GM12874 (cell line): ENCODE results near the gene GRAMD1A.

Experiments used
- TF ChIP-seq, protein P1 (sequence below): IDR thresholded peaks from 2 replicates; pipeline ENCODE4 v1.5.1; 2011; ENCODE audit warnings: low read depth, mild to moderate bottlenecking, control low read depth, low read length, moderate library complexity; ENCODE audit not compliant: insufficient read depth

The GRAMD1A gene

DNA sequence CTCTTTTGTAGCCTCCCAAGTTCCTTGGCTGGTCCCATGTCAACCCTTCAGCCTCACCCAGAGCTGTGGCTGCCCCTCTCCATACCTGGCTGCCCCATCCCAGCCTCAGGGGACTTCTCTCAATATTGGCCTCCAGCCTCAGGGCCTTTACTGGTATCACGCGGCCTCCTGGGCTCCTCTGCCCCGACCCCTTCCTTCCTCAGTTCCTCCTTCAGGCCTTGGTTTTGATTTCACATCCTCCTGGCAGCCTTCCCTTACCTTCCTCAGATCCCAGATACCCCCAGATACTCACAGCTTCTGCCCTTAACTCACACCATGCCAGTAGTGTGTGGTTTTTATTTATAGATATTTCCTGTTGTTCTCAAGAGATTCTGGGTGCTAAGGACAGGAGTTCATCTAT, 17.4 kb downstream of the GRAMD1A start:
- TF ChIP-seq, protein P1, sequence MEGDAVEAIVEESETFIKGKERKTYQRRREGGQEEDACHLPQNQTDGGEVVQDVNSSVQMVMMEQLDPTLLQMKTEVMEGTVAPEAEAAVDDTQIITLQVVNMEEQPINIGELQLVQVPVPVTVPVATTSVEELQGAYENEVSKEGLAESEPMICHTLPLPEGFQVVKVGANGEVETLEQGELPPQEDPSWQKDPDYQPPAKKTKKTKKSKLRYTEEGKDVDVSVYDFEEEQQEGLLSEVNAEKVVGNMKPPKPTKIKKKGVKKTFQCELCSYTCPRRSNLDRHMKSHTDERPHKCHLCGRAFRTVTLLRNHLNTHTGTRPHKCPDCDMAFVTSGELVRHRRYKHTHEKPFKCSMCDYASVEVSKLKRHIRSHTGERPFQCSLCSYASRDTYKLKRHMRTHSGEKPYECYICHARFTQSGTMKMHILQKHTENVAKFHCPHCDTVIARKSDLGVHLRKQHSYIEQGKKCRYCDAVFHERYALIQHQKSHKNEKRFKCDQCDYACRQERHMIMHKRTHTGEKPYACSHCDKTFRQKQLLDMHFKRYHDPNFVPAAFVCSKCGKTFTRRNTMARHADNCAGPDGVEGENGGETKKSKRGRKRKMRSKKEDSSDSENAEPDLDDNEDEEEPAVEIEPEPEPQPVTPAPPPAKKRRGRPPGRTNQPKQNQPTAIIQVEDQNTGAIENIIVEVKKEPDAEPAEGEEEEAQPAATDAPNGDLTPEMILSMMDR = no peak

DNA sequence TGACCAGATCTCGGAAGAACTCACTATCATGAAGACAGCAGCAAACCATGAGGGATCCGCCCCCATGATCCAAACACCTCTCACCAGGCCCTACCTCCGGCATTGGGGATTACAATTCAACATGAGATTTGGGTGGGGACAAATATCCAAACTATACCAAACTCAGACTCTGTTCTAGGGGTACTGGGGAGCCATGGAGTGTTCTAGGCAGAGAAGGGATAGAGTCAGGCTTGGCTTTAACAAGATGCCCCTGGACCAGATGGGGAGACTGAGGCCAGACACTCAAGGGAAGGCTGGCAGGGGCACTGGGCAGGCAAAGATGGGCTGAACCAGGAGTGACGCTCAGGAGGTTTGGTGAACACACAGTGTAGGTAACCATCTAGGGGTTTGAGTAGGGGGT, 18.3 kb downstream of the GRAMD1A start:
- TF ChIP-seq, protein P1 = no peak

DNA sequence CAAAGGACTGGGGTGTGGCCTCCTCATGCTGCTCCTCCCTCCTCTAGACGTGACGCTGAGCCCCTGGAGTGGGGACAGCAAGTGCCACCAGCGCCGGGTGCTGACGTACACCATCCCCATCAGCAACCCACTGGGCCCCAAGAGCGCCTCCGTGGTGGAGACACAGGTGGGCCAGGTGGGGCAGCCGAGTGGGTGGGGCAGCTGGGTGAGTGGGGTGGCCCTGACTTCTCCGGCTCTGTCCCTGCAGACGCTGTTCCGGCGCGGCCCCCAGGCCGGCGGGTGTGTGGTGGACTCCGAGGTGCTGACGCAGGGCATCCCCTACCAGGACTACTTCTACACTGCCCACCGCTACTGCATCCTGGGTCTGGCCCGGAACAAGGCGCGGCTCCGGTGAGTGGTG, 19.0 kb downstream of the GRAMD1A start:
- TF ChIP-seq, protein P1 = no peak

DNA sequence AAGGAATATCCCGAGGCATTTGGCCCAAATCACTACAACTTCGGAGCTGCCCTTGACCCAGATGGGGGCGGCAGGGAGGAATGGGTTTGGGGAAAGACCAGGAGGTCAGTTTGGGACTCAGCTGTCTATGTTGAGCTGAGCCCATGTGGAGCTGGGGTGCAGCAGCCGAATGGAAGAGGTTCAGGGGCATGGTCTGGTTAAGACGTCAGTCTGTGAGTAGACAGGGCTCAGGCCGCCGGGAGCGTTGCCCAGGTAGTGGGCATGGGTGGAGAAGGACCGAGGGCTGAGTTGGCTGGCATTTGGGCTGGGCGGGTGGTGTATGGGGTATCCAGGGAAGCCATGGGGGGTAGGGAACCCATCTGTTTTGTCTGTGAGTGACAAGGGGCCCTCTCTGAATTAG, 20.9 kb downstream of the GRAMD1A start:
- TF ChIP-seq, protein P1 = no peak

DNA sequence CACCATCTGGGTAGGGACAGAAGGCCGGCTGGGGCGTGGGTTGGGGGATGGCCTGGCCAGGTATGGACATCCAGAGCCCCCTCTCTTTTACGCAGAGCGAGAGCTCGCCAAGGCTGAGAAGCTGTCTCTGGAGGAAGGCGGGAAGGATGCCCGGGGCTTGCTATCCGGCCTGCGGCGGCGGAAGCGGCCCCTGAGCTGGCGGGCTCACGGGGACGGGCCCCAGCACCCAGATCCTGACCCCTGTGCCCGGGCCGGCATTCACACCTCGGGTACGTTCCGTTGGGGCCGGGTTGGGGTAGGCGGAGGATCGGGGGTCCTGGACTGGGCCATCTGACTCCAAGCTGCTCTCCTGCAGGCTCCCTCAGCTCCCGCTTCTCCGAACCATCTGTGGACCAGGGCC, 21.5 kb downstream of the GRAMD1A start:
- TF ChIP-seq, protein P1 = no peak

DNA sequence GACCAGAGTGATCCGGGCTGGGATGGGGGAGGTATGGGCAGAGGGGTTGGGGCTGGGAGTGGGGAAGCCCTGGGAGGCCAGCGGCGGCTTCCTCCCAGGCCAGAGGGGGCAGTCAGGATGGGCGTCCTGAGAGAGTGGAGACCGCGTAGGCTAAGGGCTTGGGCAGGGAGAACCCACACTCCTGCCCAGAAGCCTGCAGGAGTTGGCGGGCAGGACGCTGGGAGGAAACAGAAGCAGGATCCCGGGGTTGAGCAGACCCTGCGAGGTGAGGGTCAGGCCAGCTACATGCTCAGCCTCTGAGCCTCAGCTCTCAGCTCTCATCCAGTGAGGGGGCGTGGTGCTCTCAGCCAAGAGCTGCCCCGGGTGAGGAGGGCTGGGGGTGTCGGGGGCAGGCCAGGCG, 22.3 kb downstream of the GRAMD1A start:
- TF ChIP-seq, protein P1 = no peak

DNA sequence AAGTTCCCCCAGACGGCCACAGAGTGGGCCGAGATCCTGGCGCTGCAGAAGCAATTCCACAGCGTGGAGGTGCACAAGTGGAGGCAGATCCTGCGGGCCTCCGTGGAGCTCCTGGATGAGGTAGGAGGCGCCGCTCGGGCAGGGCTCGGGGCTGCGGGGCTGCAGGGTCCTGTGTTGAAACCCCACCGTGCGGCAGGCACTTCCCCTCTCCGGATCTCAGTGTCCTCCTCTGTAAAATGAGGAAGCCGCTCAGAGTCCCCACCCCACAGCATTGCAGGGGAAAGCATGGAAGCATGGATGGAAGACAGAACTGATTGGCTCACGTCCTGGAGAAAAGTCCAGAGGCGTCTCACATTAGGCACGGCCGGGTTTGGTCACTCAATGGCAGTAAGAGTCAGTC, 23.3 kb downstream of the GRAMD1A start:
- TF ChIP-seq, protein P1 = no peak

DNA sequence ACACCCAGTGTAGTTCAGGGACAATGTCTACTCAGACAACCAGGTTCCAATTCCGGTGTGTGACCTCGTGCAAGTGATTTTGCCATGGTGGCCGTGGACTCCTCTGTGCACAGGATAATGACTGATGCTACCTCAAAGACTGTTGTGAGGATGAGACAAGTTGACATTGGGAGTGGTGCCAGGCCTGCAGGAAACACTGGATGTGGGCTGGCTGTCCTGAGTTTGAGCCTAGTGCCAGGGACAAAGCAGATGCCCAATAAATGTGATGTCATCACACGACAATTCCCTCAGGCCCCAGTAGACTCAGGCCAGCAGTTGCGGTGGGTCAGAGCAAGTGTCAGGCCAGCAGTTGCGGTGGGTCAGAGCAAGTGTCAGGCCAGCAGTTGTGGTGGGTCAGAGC, 24.0 kb downstream of the GRAMD1A start:
- TF ChIP-seq, protein P1 = no peak
